NCI-H460 (cell line): ENCODE data around the gene INSL3. TPM values are rescaled to one million over a fixed set of nuclear protein-coding genes. Genes with fewer than 3 reads are reported as not detected.
"Not testable (repeated sequence)": the region's sequence is repeated elsewhere in the genome, so short reads cannot be mapped to it uniquely, and the experiment has no call there.

Source experiments
- DNase-seq: peaks from one replicate; pipeline ENCODE4 v3.0.0-alpha.2; 2016; ENCODE audit warnings: low read depth; ENCODE audit errors: extremely low read depth
- total RNA-seq: library from RNA; depleted of rRNA; stranded (reverse); fragments of >200 nt; shearing (Covaris generic); gene quantifications from 2 replicates; pipeline ENCODE4 v1.2.3, GENCODE V29; 2014

The INSL3 gene
- total RNA-seq, 1 experiment from 2014 or later, result not detected

DNA sequence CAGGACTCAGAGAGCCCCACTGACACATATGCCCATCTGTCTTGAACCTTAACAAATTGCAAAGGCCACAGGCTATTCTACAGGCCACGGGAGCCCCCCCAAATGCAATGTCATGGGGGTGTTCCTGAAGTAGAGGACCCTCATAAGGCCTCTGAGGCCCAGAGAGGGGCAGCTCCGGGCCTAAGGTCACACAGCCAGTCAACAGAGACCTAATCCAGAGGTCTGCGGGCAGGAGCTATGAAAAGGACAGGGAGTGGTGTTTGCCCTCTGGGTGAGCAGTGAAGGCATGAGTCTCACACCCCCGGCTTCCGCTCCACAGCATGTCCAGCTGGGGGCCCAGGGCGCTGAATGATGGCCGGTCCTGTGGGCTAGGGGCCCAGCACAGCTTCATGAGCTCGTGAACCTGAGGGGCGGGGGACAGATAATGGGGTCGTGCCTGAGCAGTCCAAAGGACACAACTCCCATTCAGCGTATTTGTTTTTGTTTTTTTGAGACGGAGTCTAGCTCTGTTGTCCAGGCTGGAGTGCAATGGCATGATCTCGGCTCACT, 5.3 kb upstream of the INSL3 start:
- DNase-seq, result no peak

DNA sequence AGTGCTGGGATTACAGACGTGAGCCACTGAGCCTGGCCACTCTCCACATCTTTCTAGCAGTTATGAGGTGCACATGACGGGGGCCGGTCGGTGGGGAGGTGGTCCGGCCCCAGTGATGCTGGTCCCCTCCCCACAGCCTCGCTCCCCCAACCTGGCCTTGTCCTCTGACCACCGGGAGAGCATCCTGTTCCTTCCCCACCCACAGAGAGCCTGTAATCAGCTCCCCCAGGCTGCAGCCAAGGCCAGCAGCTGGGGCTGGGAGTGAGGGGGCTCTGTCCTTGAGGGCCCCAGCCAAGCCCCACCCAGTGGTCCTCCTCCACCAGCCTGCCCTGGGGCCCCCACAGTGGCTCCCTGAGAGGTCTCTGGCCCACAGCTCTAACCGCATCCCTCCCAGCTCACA, 3.0 kb upstream of the INSL3 start:
- DNase-seq, result no peak

DNA sequence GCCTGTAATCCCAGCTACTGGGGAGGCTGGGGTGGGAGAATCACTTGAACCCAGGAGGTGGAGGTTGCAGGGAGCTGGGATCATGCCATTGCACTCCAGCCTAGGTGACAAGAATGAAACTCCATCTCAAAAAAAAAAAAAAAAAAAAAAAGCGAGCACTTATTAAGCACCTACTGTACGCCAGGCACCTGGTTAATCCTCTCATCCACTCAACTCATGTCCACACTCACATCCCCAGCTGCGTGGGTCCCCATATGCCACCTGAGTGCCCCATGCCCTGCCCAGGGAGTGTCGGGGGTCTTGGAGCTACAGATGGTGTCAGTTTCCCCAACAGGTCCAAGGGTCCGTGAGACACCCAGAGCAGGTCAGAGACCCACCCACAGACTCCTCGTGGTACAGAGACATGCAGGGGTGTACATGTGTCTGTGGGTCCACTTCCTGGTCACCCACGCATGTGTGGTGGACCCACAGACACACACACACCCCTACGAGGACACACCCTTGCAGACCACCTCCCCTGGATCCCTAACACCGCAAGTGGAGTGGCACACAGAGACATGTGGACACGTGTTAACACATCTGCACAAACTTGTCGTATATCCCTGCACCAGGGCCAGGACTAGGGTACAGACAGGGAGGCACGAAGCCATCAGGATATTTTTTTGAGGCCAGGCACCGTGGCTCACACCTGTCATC, 3.5 kb downstream of the INSL3 start:
- no peak for DNase-seq

DNA sequence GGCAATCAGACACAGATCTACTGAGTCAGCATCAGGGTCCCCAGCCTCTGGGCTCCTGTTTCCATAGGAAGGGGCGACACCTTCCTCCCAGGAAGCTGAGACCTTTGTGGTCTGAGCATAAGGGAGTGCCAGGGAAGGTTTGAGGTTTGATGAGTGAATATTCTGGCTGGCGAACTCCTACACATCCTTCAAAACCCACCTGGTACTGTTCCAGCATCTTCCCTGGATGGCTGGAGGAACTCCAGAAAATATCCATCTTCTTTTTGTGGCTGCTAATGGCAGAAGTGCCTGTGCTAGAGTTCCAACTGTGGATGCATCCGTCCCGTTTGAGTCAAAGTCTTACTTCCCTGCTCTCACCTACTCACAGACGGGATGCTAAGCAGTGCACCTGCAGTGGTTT, 9.2 kb downstream of the INSL3 start:
- no peak for DNase-seq

DNA sequence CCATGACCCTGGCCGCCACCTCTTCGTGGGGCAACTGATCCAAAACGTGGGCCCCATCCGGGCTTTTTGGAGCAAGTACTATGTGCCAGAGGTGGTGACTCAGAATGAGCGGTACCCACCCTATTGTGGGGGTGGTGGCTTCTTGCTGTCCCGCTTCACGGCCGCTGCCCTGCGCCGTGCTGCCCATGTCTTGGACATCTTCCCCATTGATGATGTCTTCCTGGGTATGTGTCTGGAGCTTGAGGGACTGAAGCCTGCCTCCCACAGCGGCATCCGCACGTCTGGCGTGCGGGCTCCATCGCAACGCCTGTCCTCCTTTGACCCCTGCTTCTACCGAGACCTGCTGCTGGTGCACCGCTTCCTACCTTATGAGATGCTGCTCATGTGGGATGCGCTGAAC, 9.6 kb downstream of the INSL3 start:
- DNase-seq, result no peak

DNA sequence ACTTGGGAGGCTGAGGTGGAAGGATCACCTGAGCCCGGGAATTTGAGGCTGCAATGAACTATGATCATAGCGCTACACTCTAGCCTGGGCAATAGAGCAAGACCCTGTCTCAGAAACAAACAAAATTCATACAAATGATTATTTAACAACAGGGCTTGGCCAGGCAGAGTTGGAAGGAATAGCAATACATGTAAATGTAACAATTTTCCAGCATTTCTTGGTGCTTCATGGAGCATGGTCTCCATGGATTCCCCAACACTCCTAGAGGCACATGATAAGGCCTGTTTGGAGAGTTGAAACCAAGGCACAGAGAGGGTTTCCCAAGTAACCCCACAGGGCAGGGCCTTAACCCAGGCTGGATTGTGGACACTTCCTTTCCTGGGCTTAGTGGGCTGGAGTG, 10.2 kb downstream of the INSL3 start:
- no peak for DNase-seq

DNA sequence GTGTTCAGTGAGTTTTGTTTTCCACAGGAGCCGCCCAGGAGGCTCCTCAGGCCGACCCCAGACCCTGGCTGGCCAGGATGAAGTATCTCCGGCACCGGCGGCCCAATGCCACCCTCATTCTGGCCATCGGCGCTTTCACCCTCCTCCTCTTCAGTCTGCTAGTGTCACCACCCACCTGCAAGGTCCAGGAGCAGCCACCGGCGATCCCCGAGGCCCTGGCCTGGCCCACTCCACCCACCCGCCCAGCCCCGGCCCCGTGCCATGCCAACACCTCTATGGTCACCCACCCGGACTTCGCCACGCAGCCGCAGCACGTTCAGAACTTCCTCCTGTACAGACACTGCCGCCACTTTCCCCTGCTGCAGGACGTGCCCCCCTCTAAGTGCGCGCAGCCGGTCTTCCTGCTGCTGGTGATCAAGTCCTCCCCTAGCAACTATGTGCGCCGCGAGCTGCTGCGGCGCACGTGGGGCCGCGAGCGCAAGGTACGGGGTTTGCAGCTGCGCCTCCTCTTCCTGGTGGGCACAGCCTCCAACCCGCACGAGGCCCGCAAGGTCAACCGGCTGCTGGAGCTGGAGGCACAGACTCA, 13.5 kb downstream of the INSL3 start:
- DNase-seq, result no peak

DNA sequence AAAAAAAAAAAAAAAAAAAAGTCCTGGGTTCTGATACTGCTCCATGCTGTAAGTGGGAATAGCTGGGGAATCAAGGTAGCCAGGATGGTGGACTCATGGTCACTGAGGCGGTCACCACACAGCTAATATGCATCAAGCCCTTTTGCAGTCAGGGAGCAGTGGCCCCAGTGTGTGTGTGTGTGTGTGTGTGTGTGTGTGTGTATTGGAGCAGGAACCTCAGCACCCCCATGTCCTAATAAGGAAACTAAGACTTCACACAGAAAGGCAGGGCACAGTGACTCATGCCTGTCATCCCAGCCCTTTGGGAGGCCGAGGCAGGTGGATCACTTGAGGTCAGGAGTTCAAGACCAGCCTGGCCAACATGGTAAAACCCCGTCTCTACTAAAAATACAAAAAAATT, 14.4 kb downstream of the INSL3 start:
- DNase-seq, result no peak

DNA sequence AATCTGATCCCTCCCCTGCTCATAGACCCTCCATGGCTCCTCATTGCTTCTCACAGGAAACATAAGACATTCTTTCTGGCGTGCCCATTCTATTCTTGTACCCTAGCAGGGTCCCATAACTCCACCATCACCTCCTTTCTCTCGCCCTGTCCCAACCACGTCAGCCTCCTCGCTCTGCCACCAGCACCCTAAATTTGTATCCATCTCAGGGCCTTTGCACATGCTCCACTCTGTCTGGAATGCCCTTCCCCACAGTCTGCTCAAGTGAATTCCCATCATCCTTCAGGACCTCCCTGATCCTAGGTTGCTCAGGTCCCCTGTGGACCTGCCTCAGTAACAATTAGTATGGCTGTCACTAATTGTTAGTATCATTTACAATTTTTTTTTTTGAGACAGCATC, 15.9 kb downstream of the INSL3 start:
- no peak for DNase-seq

DNA sequence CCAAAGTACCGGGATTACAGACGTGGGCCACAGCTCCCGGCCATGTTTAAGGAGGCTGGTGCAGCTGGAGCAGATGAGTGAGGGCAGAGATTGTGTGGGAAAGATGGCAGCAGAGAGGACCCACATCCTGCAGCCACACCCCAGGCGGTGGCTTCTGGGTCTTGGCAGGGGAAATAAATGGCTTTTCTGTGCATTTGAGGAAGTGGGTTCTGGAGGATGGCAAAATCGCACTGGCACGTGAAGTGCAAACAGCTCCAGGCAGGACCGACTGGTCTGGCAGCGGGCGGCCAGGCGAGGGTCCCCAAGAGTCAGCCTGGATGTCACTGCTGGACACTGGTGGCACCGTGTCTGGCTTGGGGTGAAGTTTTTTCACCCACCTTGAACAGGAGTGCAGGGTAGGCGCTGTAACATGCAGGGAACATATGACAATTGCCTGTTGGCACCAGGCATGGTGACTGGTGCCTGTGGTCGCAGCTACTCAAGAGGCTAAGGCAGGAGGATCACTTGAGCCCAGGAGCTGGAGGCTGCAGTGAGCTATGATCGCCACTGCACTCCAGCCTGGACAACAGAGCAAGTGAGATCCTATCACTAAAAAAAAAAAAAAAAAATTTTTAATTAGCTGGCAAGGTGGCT, 17.9 kb downstream of the INSL3 start:
- DNase-seq, result no peak

DNA sequence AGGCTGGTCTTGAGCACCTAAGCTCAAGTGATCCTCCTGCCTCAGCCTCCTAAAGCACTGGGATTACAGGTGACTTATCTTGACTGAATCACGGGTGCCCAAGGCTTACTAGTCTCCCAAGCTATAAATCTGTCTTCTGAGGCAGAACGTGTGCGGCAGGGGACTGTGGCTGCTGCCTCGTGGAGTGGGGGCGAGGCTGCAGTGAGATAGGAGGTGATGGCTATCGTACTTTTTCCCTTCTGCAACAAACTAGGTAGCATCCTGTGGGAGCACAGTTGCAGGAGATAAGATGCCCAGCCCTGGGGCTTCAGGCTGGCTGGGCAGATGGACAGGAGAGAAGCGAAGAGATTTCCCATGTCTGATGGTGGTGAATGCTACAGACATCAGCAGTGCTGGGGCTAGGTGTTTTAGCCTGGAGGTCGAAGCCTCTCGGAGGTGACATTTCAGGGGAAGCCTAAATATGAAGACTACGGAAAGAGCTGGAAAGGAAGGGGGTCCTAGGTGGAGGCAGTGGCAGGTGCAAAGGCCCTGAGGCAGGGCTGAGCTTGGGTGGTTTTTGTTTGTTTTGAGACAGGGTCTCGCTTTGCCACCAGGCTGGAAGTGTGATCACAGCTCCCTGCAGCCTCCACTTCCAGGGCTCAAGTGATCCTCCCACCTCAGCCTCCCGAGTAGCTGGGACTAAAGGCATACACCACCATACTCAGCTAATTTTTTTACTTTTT, 19.0 kb downstream of the INSL3 start:
- no peak for DNase-seq

DNA sequence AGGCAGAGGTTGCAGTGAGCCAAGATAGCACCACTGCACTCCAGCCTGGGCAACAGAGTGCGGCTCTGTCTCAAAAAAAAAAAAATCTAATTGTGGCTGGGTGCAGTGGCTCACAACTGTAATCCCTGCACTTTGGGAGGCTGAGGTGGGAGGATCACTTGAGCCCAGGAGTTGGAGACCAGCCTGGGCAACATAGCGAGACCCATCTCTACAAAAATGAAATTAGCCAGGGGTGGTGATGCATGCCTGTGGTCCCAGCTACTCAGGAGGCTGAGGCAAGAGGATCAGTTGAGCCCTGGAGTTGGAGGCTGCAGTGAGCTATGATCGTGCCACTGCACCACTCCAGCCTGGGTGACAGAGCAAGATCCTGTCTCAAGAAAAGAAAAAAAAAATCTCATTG, 22.7 kb downstream of the INSL3 start:
- DNase-seq, result not testable (repeated sequence)

DNA sequence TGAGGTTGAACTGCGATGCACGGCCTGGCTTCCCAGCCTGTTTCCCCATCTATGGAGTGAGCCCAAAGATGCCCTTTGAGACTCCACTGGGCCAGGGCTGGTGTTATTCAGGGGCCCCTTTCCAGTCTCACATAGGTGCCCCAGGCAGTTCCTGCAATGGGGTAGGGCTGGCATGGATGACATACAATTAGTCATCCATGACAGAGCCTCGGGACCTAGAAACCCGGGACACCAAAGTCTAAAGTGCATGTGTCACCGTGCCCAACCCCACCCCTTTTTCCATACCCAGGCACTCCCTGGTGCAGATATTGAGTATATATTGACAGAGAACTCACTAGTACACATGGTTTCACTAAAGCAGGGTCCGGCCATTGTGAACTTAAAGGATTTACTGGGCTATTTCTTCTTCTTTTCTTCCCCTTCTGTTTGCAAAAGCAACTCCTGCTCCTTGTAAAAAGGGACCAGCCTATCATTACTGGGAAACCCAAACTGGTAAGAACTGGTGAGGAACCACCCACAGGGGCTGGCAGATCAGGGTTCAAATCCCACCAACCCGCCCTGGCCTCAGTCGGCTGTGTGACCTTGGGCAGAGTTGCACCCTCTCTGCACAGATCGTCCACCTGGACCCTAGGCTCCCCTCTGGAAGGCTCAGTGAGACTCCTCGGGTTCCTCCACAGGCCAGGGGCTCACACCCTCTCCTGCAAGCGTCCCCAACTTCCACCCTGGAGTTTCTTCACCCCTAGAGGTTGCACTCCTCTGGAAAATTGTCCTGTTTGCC, 23.7 kb downstream of the INSL3 start:
- peak; percentile 54 for DNase-seq

DNA sequence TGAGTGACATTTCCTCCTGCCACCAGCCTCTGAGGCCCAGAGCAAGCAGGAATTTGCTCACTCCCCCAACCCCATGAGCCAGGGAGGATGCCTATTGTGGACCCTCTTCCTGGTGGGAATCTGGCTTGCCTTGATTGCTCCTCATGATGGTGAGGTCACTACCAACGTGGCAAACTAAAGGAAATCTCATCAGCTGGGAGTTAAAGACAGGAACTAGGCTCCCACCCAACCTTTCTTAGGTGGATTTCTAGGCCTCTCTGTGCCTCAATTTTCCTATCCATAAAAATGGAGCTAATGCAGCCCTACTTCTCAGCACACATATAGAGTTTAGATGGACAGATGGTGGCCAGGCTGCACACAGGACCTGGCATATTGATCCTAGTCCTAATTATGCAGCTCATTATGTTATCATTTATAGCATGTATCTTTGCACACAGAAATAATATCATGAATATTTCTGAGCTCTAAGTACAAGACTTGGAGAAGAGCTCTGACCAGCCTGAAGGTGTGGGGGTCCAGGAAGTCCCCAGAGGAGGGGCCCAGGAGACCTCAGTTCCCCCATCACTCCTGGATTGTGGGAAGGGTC, 24.4 kb downstream of the INSL3 start:
- no peak for DNase-seq

DNA sequence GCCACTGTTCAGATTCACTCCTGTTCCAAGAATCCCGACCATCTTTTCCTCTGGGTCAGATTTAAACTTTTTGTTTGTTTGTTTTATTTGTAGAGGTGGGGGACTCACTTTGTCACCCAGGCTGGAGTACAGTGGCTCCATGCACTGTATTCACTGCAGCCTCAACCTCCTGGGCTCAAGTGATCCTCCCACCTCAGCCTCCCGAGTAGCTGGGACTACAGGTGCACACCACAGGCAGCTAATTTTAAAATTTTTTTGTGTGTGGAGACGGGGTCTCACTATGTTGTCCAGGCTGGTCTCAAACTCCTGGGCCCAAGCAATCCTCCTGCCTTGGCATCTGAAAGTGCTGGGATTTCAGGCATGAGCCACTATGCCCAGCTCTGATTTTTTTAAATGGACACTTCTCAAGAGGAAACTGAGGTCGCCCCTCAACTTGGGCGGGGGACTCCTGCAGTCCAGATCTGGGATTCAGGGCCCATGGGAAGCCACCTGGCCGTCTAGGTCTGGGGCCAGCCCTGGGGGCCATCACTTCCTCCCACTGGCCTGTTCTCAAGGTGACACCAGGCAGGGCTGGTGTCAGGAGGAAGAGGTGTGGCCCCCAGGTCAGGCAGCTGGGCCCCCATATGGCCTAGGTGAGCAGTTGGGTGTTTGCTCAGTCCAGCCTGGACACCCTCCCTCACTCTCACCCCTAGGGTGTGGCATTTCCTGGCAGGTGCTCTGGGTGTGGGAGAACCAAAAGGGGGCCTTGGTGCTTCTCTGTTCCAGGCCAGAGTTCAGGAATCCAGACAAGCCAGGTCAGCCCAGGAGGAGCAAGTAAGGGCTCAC, 25.1 kb downstream of the INSL3 start:
- DNase-seq, result no peak

DNA sequence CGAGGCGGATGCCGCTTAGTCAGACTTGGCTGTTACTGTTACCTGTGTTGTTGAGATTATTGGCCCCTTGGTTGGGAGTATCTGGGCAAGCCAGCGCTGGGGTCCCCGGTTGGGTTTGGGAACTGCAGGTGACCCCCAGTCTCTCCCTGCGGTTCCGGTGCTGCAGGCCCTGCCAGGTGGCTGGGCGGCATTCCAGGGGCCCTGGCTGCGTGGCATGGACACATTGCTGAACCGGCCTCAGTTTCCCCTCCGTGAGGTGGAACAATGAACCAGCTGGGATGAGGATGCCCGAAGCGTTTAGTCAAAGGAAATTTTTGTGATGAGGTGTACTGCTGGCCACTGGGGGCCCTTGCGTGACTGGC, 25.8 kb downstream of the INSL3 start:
- no peak for DNase-seq

DNA sequence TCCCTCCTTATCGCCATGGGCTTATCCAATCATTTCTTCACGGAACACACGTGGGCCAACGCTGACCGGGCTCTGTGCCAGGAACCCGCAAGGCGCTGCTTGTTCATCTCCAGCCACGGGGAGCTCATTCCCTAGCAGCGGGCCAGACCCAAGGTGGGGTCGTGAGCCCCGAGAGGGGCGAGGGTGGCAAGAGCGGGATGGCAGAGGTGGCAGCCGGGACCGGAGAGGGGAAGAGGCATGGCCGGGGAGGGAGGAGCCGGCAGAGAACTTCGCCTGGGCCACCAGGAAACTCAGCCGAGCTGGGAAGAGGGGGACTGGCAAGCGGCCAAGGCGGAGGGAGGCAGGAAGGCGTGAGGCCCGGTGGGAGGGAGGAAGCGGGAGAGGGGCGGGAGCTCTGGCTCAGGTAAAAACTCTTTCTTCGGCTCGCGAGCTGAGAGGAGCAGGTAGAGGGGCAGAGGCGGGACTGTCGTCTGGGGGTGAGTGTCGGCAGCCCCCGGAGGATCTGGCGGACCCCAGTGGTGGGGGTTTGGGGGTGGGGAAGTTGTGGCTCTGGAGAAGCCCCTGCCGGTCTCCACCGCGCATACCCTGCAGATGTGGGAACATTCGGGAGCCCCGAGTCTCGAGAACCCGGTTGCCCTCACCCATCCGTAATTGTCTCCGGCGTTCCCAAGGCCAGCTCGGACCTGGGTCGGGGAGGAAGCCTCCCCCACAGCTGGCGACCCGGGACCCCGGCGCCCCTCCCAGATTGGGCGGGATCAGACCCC, 26.4 kb downstream of the INSL3 start, which contains the start of gene B3GNT3:
Gene B3GNT3, plus strand, starts transcription at position 408 of the 764 bp plus-strand sequence. CDS start 12,670 bp downstream, outside the sequence.
- DNase-seq, result no peak

DNA sequence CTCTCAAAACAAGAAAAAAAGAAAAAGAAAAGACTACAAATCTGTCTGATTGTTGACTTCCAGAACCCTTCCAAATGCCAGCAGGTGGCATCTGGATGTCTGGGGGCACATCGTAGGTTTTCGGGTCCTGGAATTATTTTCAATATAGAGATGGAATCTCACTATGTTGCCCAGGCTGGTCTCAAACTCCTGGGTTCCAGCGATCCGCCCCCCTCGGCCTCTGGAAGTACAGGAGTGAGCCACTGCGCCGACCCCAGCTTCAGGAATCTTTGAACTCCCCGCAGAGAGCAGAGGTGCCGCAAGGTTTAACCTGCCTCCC, 26.9 kb downstream of the INSL3 start:
- DNase-seq, result no peak
